Measurements from ENCODE around the gene CCND1. TPM values are rescaled to one million over a fixed set of nuclear protein-coding genes. Genes with fewer than 3 reads are reported as not detected.
A peak's percentile ranks its signal among the peaks of the same experiment; 100 is the strongest.

Gene CCND1
- total and polyA plus RNA-seq, 2 donors (not counting 1 experiment from before 2014, with no cell fraction given) = 322 to 548 TPM

DNA sequence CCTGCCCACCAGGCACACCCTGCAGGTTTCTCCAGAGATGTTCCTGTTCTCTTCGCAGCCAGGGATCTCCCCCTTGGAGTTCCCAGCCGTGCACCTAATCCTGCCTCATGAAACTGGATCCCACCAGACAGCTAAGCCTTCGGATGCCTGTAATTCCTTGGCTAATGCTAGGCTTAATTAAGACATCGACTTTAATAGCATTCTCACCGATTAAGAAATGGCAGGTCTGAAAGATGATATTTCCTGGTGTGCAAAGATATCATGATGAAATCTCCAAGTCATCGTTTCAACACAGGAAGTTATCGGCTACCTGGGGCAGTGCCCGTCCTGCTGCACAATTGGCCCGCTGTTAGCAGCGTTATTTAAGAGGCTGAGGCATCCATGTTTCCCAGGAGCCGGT, 41.5 kb upstream of the CCND1 start:
- Histone ChIP-seq H3K9me3 (ENCODE audit: control insufficient read depth, insufficient read depth, low read depth, low read length) (no peaks in the 10 kb centered on the region), H2AFZ (ENCODE audit: low read length) (no peak overlapping the region), H3K36me3 (ENCODE audit: control insufficient read depth, insufficient read depth, low read length) (no peaks in the 10 kb centered on the region), H3K4me1 (ENCODE audit: control insufficient read depth, extremely low read depth, insufficient read depth, low read length) (no peaks in the 10 kb centered on the region), H3K27me3 (ENCODE audit: control insufficient read depth, insufficient read depth, low read length) (no peaks in the 10 kb centered on the region), H3K79me2 (ENCODE audit: control insufficient read depth, insufficient read depth, low read length) (no peaks in the 10 kb centered on the region), H4K20me1 (ENCODE audit: control insufficient read depth, extremely low read depth, insufficient read depth, low read length) (no peaks in the 10 kb centered on the region), H3K9ac (ENCODE audit: insufficient read depth, low read length) (no peak overlapping the region), H3K4me3 (replicated peaks in 1 of 4; ENCODE audit: control extremely low read depth in 1 of 4, insufficient read depth in 1 of 4, low read depth in 3 of 4, low read length in 4 of 4) (no peak overlapping the region), H3K27ac (ENCODE audit: insufficient read depth, low read length) (no peak overlapping the region), H3K4me2 (ENCODE audit: extremely low read depth, insufficient read depth, low read length) (no peak overlapping the region)
- TF ChIP-seq, protein P1, sequence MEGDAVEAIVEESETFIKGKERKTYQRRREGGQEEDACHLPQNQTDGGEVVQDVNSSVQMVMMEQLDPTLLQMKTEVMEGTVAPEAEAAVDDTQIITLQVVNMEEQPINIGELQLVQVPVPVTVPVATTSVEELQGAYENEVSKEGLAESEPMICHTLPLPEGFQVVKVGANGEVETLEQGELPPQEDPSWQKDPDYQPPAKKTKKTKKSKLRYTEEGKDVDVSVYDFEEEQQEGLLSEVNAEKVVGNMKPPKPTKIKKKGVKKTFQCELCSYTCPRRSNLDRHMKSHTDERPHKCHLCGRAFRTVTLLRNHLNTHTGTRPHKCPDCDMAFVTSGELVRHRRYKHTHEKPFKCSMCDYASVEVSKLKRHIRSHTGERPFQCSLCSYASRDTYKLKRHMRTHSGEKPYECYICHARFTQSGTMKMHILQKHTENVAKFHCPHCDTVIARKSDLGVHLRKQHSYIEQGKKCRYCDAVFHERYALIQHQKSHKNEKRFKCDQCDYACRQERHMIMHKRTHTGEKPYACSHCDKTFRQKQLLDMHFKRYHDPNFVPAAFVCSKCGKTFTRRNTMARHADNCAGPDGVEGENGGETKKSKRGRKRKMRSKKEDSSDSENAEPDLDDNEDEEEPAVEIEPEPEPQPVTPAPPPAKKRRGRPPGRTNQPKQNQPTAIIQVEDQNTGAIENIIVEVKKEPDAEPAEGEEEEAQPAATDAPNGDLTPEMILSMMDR (conservative IDR thresholded peaks at IDR 0.05 in 1 of 2, IDR thresholded peaks at IDR 0.05 in 1 of 2; ENCODE audit: low read depth in 1 of 2, low read length in 2 of 2) = no peak
- no peak for TF ChIP-seq EZH2 (IDR thresholded peaks at IDR 0.05; ENCODE audit: low read length, missing control alignments)
- no peak for DNase-seq (ENCODE audit: low read depth in 2 of 2)

DNA sequence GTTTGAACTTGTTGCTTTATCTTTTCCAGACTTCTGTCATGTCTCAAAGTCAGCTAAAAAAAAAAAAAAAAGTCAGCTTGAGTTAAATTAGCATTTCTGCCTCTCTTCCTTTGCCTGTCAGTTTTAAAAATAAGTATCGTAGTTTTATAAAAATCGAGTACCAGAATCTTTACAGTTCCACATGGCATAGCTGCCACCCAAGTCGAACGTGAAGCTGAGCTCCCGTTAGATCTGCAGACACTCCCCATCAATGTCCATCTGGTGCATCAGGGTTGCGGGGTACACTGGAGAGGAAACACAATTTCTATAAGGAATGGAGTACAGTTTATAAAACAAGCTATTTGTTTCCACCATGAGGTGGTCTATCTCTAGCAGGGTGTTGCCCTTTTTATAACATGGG, 41.0 kb upstream of the CCND1 start:
- Histone ChIP-seq H3K9me3 (ENCODE audit: control insufficient read depth, insufficient read depth, low read depth, low read length) (no peaks in the 10 kb centered on the region), H4K20me1 (ENCODE audit: control insufficient read depth, extremely low read depth, insufficient read depth, low read length) (no peaks in the 10 kb centered on the region), H2AFZ (ENCODE audit: low read length) (no peak overlapping the region), H3K4me2 (ENCODE audit: extremely low read depth, insufficient read depth, low read length) (no peak overlapping the region), H3K79me2 (ENCODE audit: control insufficient read depth, insufficient read depth, low read length) (no peaks in the 10 kb centered on the region), H3K27ac (ENCODE audit: insufficient read depth, low read length) (no peak overlapping the region), H3K27me3 (ENCODE audit: control insufficient read depth, insufficient read depth, low read length) (no peaks in the 10 kb centered on the region), H3K36me3 (ENCODE audit: control insufficient read depth, insufficient read depth, low read length) (no peaks in the 10 kb centered on the region), H3K4me1 (ENCODE audit: control insufficient read depth, extremely low read depth, insufficient read depth, low read length) (no peaks in the 10 kb centered on the region), H3K4me3 (replicated peaks in 1 of 4; ENCODE audit: control extremely low read depth in 1 of 4, insufficient read depth in 1 of 4, low read depth in 3 of 4, low read length in 4 of 4) (no peak overlapping the region), H3K9ac (ENCODE audit: insufficient read depth, low read length) (no peak overlapping the region)
- TF ChIP-seq EZH2 (IDR thresholded peaks at IDR 0.05; ENCODE audit: low read length, missing control alignments) = no peak
- TF ChIP-seq, protein P1 (conservative IDR thresholded peaks at IDR 0.05 in 1 of 2, IDR thresholded peaks at IDR 0.05 in 1 of 2; ENCODE audit: low read depth in 1 of 2, low read length in 2 of 2) = no peak
- DNase-seq (ENCODE audit: low read depth in 2 of 2) = no peak

DNA sequence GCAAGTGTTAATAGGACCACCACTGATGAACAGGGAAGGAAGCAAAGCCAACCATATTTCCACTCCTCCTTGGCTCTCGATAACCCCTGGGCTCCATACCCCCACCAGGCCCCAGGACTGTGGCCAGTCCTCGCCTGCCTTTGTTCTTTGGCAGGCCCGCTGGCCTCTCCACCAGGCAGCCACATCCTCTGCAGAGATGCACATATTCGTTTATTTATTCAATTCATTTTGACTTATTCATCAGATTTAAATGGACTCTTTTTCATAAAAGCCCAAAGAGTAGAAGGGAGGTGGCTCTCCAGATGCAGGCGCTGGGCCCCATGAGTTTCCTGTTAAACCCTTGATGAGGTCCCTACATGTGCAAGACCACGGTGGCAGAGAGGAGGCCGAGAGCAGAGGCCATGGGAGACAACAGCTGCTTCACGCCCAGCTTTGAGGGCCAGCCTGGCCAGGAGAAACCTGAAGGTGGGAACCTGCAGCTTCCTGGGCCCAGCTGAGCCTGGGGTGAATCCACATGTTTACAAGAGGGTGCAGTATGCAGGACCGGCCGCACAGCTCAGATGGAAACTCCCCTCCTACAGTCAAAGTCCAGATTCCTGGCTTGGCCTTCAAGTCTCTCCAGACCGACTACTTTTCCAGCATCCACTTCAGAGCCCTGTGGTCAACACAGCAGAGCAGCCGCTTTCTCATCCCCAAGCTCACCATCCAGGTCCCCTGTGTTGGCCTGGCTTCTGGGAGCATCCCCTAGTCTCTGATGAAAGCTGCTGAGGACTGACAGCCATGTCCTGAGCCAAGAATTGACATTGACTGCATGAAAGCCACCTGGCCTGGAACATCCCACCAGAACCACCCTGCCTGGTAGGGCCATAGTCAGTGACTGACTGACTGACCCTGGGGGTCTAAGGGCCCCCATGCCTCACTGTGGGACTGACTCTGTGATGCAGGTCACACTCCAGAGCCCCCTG, 39.7 kb upstream of the CCND1 start:
- peak in 1 of 2 donors; percentile 6 for DNase-seq (ENCODE audit: low read depth in 2 of 2)
- Histone ChIP-seq H3K27ac (ENCODE audit: insufficient read depth, low read length) (no peak overlapping the region), H2AFZ (ENCODE audit: low read length) (no peak overlapping the region)

More for the DNA sequence above, 39.7 kb upstream of the CCND1 start:
- H3K9ac ChIP-seq (ENCODE audit: insufficient read depth, low read length) = no peak overlapping the region
- H4K20me1 ChIP-seq (ENCODE audit: control insufficient read depth, extremely low read depth, insufficient read depth, low read length) = no peaks in the 10 kb centered on the region
- H3K9me3 ChIP-seq (ENCODE audit: control insufficient read depth, insufficient read depth, low read depth, low read length) = no peaks in the 10 kb centered on the region
- peaks cover 3% of the 10 kb centered on the region for H3K27me3 ChIP-seq (ENCODE audit: control insufficient read depth, insufficient read depth, low read length)
- no peaks in the 10 kb centered on the region for H3K4me1 ChIP-seq (ENCODE audit: control insufficient read depth, extremely low read depth, insufficient read depth, low read length)
- no peaks in the 10 kb centered on the region for H3K36me3 ChIP-seq (ENCODE audit: control insufficient read depth, insufficient read depth, low read length)
- peak overlapping the region; percentile 27 for H3K4me2 ChIP-seq (ENCODE audit: extremely low read depth, insufficient read depth, low read length)
- H3K4me3 ChIP-seq (replicated peaks in 1 of 4; ENCODE audit: control extremely low read depth in 1 of 4, insufficient read depth in 1 of 4, low read depth in 3 of 4, low read length in 4 of 4) = no peak overlapping the region
- TF ChIP-seq, protein P1 (conservative IDR thresholded peaks at IDR 0.05 in 1 of 2, IDR thresholded peaks at IDR 0.05 in 1 of 2; ENCODE audit: low read depth in 1 of 2, low read length in 2 of 2) = no peak
- no peak for TF ChIP-seq EZH2 (IDR thresholded peaks at IDR 0.05; ENCODE audit: low read length, missing control alignments)
- H3K79me2 ChIP-seq (ENCODE audit: control insufficient read depth, insufficient read depth, low read length) = no peaks in the 10 kb centered on the region
